Activated CD4-positive, alpha-beta T cell treated with anti-CD3 and anti-CD28 coated beads, Interleukin-2, amount 10 ng/mL, durations not matched to agents 7 days and 5 days (primary cell): ENCODE results near the gene CYP1A2. TPM values are rescaled to one million over a fixed set of nuclear protein-coding genes. Genes with fewer than 3 reads are reported as not detected.

Experiments used
- CTCF ChIA-PET: fragments of 350-600 bp; sonication (Branson Sonifier 250); formaldehyde crosslinking; loops from one replicate; lab custom pipeline; 2021; ENCODE audit warnings: antibody characterized with exemption; lab: Charles Lee
- POLR2A ChIA-PET: fragments of 350-600 bp; sonication (Branson Sonifier 250); formaldehyde crosslinking; loops from one replicate; lab custom pipeline; 2021; ENCODE audit warnings: antibody characterized with exemption; lab: Charles Lee
- DNase-seq: peaks from one replicate; pipeline ENCODE4 v3.0.0-alpha.2; 2020
- H3K27ac Mint-ChIP-seq: one replicate; pipeline ENCODE4 v1.8.0; 2021; ENCODE audit warnings: mild to moderate bottlenecking, moderate library complexity, mixed read lengths
- H3K27me3 Mint-ChIP-seq: one replicate; pipeline ENCODE4 v1.8.0; 2021; ENCODE audit warnings: mixed read lengths
- H3K36me3 Mint-ChIP-seq: one replicate; pipeline ENCODE4 v1.8.0; 2021; ENCODE audit warnings: low read depth, mixed read lengths
- H3K4me1 Mint-ChIP-seq: one replicate; pipeline ENCODE4 v1.8.0; 2021; ENCODE audit warnings: mixed read lengths
- H3K4me3 Mint-ChIP-seq: one replicate; pipeline ENCODE4 v1.8.0; 2021; ENCODE audit warnings: mild to moderate bottlenecking, moderate library complexity, mixed read lengths
- H3K9me3 Mint-ChIP-seq: one replicate; pipeline ENCODE4 v1.8.0; 2021; ENCODE audit warnings: mixed read lengths
- total RNA-seq, 2 experiments: library from RNA; stranded (reverse); gene quantifications; one replicate each; pipeline ENCODE4 v1.2.3, GENCODE V29; 2021

CYP1A2 gene
- total RNA-seq, 2 experiments from 2014 or later: not detected

- no peaks in the 10 kb centered on the region for H3K27me3 Mint-ChIP-seq
- peak overlapping the region; percentile 82 for H3K27ac Mint-ChIP-seq
- no peak for DNase-seq
- CTCF ChIA-PET: interaction anchor here (1.3 to 27.9 kb wide), 4 partner anchors 5 to 156 kb away, joined by 4 to 930 read pairs (median 468); partner anchors contain the start of genes CSK and LMAN1L
- H3K36me3 Mint-ChIP-seq: peaks cover 51% of the 10 kb centered on the region
- POLR2A ChIA-PET: no interaction called here
- H3K4me3 Mint-ChIP-seq: peak overlapping the region; percentile 33
- H3K9me3 Mint-ChIP-seq: no peaks in the 10 kb centered on the region
- H3K4me1 Mint-ChIP-seq: peaks cover 89% of the 10 kb centered on the region
These were observed 46.3 kb downstream of the CYP1A2 start for GRCh38 chr15:74794970-74795349.

DNA sequence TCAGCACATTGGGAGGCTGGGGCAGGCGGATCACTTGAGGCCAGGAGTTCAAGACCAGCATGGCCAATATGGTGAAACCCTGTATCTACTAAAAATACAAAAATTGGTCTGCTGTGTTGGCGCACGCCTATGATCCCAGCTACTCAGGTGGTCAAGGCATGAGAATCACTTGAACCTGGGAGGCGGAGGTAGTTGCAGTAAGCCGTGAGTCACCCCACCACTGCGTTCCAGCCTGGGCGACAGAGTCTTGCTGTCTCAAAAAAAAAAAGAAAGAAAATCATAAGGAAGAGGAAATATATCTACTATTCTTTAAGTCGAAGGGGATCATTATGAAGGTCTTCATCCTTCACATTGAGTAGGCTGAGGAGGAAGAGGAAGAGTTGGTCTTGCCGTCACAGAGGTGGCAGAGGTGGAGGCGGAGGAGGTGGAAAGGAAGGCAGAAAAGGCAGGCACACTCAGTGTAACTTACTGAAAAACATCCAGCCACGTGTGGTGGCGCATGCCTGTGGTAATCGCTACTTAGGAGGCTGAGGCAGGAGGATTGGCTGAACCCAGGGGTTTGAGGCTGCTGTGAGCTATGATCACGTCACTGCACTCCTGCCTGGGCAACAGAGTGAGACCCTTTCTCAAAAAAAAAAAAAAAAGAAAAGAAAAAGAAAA, 47.5 kb downstream of the CYP1A2 start:
- Mint-ChIP-seq H3K27ac (peak overlapping the region; percentile 87), H3K36me3 (peaks cover 51% of the 10 kb centered on the region), H3K9me3 (no peaks in the 10 kb centered on the region), H3K4me1 (peaks cover 82% of the 10 kb centered on the region), H3K27me3 (no peaks in the 10 kb centered on the region), H3K4me3 (peak overlapping the region; percentile 5)
- peak; percentile 56 for DNase-seq
- ChIA-PET POLR2A (interaction anchor here (0.7 kb wide), 1 partner anchor 9 kb away, joined by 3 read pairs; no protein-coding TSS in a partner anchor), CTCF (interaction anchor here (0.6 to 27.7 kb wide), 5 partner anchors 15 to 337 kb away, joined by 3 to 930 read pairs (median 3); partner anchors contain the start of gene CSK)

DNA sequence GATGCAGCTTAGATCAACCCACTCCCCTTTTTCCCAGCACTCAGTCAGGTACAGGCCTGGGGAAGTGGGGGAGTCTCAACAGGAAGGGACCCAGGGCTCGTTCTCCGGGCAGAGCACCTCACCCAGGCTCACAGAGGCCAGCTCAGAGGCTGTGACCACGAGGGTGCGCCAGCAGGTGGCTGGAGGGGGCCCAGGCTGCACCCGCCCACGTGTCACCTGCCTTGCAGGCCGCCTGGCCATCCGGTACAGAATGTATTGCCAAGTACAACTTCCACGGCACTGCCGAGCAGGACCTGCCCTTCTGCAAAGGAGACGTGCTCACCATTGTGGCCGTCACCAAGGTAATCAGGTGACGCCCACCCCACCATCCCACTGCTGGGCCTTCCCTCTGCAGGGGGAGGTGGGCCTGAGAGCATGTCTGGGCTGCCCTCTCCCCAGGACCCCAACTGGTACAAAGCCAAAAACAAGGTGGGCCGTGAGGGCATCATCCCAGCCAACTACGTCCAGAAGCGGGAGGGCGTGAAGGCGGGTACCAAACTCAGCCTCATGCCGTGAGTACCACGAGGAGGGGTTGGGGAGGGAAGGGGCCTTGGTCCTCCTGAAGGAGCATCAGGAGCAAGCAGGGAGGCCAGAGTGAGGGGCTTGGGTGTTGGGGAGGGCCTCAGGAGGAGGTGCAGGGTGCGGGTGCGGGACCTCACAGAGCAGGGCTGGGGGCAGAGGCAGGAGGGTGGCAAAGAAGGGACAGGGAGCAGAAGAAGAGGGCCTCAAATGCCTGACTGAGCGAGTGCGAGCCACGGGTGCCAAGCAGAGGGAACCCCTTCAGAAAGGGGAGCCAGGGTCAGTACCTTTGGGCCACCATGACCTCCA, 50.0 kb downstream of the CYP1A2 start:
- H3K9me3 Mint-ChIP-seq: no peaks in the 10 kb centered on the region
- H3K4me3 Mint-ChIP-seq: no peak overlapping the region
- ChIA-PET CTCF (interaction anchor here (0.6 to 27.7 kb wide), 7 partner anchors 10 to 164 kb away, joined by 3 to 930 read pairs (median 4); partner anchors contain the start of gene CSK), POLR2A (interaction anchor here (1.2 kb wide), 1 partner anchor 27 kb away, joined by 5 read pairs; no protein-coding TSS in a partner anchor)
- H3K36me3 Mint-ChIP-seq: peaks cover 54% of the 10 kb centered on the region
- peak overlapping the region; percentile 80 for H3K27ac Mint-ChIP-seq
- no peak for DNase-seq
- peaks cover 57% of the 10 kb centered on the region for H3K4me1 Mint-ChIP-seq
- no peaks in the 10 kb centered on the region for H3K27me3 Mint-ChIP-seq

DNA sequence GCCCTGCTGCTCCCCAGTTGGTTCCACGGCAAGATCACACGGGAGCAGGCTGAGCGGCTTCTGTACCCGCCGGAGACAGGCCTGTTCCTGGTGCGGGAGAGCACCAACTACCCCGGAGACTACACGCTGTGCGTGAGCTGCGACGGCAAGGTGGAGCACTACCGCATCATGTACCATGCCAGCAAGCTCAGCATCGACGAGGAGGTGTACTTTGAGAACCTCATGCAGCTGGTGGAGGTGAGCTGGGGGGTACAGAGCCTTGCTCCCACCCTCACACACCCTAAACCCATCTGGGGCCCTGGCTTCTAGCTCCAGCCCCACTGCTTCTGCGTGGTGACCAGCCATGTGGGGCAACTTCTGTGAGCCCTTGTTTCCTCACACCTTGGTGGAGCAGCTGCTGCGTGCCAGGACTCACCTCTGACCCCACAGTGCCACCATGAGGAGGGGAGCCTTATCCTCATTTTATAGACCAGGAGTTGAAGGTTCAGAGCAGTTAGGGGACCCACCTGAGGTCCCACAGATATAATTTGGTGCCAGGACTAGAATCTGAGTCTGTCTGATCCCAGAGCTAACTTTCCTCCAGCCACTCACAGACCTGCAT, 50.7 kb downstream of the CYP1A2 start:
- POLR2A ChIA-PET: interaction anchor here (1.2 kb wide), 1 partner anchor 28 kb away, joined by 5 read pairs; no protein-coding TSS in a partner anchor
- CTCF ChIA-PET: interaction anchor here (0.6 to 27.7 kb wide), 14 partner anchors 9 to 425 kb away, joined by 3 to 930 read pairs (median 4); partner anchors contain the start of gene CSK
- Mint-ChIP-seq H3K4me3 (no peak overlapping the region), H3K27ac (peak overlapping the region; percentile 80), H3K27me3 (no peaks in the 10 kb centered on the region), H3K36me3 (peaks cover 60% of the 10 kb centered on the region), H3K4me1 (peaks cover 59% of the 10 kb centered on the region), H3K9me3 (no peaks in the 10 kb centered on the region)
- DNase-seq: peak; percentile 33

- Mint-ChIP-seq H3K27ac (peak overlapping the region; percentile 80), H3K4me1 (peaks cover 55% of the 10 kb centered on the region), H3K9me3 (no peaks in the 10 kb centered on the region), H3K36me3 (peaks cover 63% of the 10 kb centered on the region), H3K27me3 (no peaks in the 10 kb centered on the region), H3K4me3 (no peak overlapping the region)
- POLR2A ChIA-PET: interaction anchor here (1.2 kb wide), 1 partner anchor 29 kb away, joined by 5 read pairs; no protein-coding TSS in a partner anchor
- CTCF ChIA-PET: interaction anchor here (0.6 to 27.7 kb wide), 15 partner anchors 8 to 425 kb away, joined by 3 to 930 read pairs (median 4); partner anchors contain the start of gene CSK
- DNase-seq: peak; percentile 86
These were observed 51.4 kb downstream of the CYP1A2 start for GRCh38 chr15:74799856-74800558.

DNA sequence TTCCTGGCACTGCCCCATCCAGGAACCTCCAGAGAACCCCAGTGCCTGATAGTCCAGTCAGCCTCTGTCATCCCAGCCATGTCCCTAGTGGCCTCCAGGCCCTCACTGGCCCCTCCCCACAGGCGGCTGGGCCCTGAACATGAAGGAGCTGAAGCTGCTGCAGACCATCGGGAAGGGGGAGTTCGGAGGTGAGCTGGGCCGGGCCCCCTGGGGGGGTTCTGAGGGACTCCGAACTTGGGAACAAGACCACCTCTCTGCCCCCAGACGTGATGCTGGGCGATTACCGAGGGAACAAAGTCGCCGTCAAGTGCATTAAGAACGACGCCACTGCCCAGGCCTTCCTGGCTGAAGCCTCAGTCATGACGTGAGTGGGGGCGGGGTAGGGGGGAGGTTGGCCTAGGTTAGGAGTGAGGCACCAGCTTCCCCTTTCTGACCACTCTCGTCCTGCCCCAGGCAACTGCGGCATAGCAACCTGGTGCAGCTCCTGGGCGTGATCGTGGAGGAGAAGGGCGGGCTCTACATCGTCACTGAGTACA, 52.0 kb downstream of the CYP1A2 start:
- POLR2A ChIA-PET: no interaction called here
- Mint-ChIP-seq H3K4me1 (peaks cover 49% of the 10 kb centered on the region), H3K27me3 (no peaks in the 10 kb centered on the region), H3K36me3 (peaks cover 59% of the 10 kb centered on the region), H3K9me3 (no peaks in the 10 kb centered on the region), H3K4me3 (no peak overlapping the region), H3K27ac (no peak overlapping the region)
- CTCF ChIA-PET: interaction anchor here (0.8 to 27.7 kb wide), 8 partner anchors 10 to 166 kb away, joined by 3 to 930 read pairs (median 6); partner anchors contain the start of genes CSK and LMAN1L
- no peak for DNase-seq

- POLR2A ChIA-PET: no interaction called here
- no peaks in the 10 kb centered on the region for H3K27me3 Mint-ChIP-seq
- no peak overlapping the region for H3K27ac Mint-ChIP-seq
- no peak overlapping the region for H3K4me3 Mint-ChIP-seq
- CTCF ChIA-PET: interaction anchor here (0.6 to 27.7 kb wide), 4 partner anchors 10 to 20 kb away, joined by 3 to 930 read pairs (median 6); partner anchors contain the start of genes CSK and LMAN1L
- DNase-seq: peak; percentile 5
- H3K4me1 Mint-ChIP-seq: peaks cover 45% of the 10 kb centered on the region
- H3K9me3 Mint-ChIP-seq: no peaks in the 10 kb centered on the region
- H3K36me3 Mint-ChIP-seq: peaks cover 53% of the 10 kb centered on the region
These were observed 52.8 kb downstream of the CYP1A2 start for GRCh38 chr15:74801311-74801997.

DNA sequence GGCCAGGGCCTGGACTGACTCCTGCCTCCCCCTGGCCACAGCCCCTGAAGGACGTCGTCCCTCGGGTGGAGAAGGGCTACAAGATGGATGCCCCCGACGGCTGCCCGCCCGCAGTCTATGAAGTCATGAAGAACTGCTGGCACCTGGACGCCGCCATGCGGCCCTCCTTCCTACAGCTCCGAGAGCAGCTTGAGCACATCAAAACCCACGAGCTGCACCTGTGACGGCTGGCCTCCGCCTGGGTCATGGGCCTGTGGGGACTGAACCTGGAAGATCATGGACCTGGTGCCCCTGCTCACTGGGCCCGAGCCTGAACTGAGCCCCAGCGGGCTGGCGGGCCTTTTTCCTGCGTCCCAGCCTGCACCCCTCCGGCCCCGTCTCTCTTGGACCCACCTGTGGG, 53.6 kb downstream of the CYP1A2 start:
- peaks cover 48% of the 10 kb centered on the region for H3K4me1 Mint-ChIP-seq
- H3K9me3 Mint-ChIP-seq: no peaks in the 10 kb centered on the region
- no peak overlapping the region for H3K27ac Mint-ChIP-seq
- peak; percentile 5 for DNase-seq
- no peaks in the 10 kb centered on the region for H3K27me3 Mint-ChIP-seq
- POLR2A ChIA-PET: no interaction called here
- no peak overlapping the region for H3K4me3 Mint-ChIP-seq
- CTCF ChIA-PET: interaction anchor here (0.7 to 27.7 kb wide), 2 partner anchors 8 to 21 kb away, joined by 4 to 930 read pairs; partner anchors contain the start of gene CSK
- H3K36me3 Mint-ChIP-seq: peaks cover 52% of the 10 kb centered on the region

GRCh38 chr15:74802862-74803447, 54.3 kb downstream of the CYP1A2 start:
- H3K27ac Mint-ChIP-seq: no peak overlapping the region
- no peaks in the 10 kb centered on the region for H3K9me3 Mint-ChIP-seq
- peaks cover 51% of the 10 kb centered on the region for H3K36me3 Mint-ChIP-seq
- CTCF ChIA-PET: interaction anchor here (27.7 kb wide), 1 partner anchor 22 kb away, joined by 930 read pairs; the partner anchor contains the start of gene CSK
- DNase-seq: no peak
- POLR2A ChIA-PET: no interaction called here
- no peak overlapping the region for H3K4me3 Mint-ChIP-seq
- H3K27me3 Mint-ChIP-seq: no peaks in the 10 kb centered on the region
- H3K4me1 Mint-ChIP-seq: peaks cover 44% of the 10 kb centered on the region

GRCh38 chr15:74804935-74805334, 56.3 kb downstream of the CYP1A2 start:
- DNase-seq: no peak
- peaks cover 38% of the 10 kb centered on the region for H3K36me3 Mint-ChIP-seq
- ChIA-PET POLR2A (no interaction called here), CTCF (interaction anchor here (0.5 to 27.7 kb wide), 7 partner anchors 11 to 157 kb away, joined by 3 to 930 read pairs (median 3); partner anchors contain the start of gene CSK)
- H3K27me3 Mint-ChIP-seq: no peaks in the 10 kb centered on the region
- no peaks in the 10 kb centered on the region for H3K9me3 Mint-ChIP-seq
- H3K27ac Mint-ChIP-seq: no peak overlapping the region
- H3K4me3 Mint-ChIP-seq: no peak overlapping the region
- peaks cover 25% of the 10 kb centered on the region for H3K4me1 Mint-ChIP-seq
